ENCODE data around the gene ISG20L2. TPM values are rescaled to one million over a fixed set of nuclear protein-coding genes. Genes with fewer than 3 reads are reported as not detected.

Gene ISG20L2
- total RNA-seq, 6 donors from 2014 or later, result 10.8 to 38.8 (median 22.9) TPM

GRCh38 chr1:156750191-156750672 is 21.7 kb upstream of the ISG20L2 start:
- Histone ChIP-seq H3K27ac (peak overlapping the region; percentile 96 to 99 (median 98)), H3K4me3 (peak overlapping the region; percentile 39 to 93 (median 87)), H3K4me1 (peaks cover 52 to 72% (median 60%) of the 10 kb centered on the region in 4 donors), H3K27me3 (no peaks in the 10 kb centered on the region), H3K36me3 (peaks cover 0 to 1% (median 0%) of the 10 kb centered on the region in 4 donors), H3K9me3 (no peaks in the 10 kb centered on the region)
- DNase-seq (peak in 1 of 2 donors; percentile 73), ATAC-seq (ENCODE audit: low FRiP score in 2 of 2) (no peak)
- WGBS, 2 donors, result 1 to 9% methylated on average over 3 to 5 of the region's 5 CpGs
- TF ChIP-seq POLR2A (IDR thresholded peaks at IDR 0.05) (peak in 2 of 4 donors; percentile 37 to 40), EP300 (IDR thresholded peaks at IDR 0.05) (no peak), POLR2AphosphoS5 (IDR thresholded peaks at IDR 0.05) (peak in 1 of 2 donors; percentile 49), CTCF (IDR thresholded peaks at IDR 0.05) (no peak)

GRCh38 chr1:156749419-156750118 is 21.0 kb upstream of the ISG20L2 start:
- peak in 1 of 2 donors; percentile 30 for TF ChIP-seq POLR2AphosphoS5 (IDR thresholded peaks at IDR 0.05)
- TF ChIP-seq POLR2A (IDR thresholded peaks at IDR 0.05), result no peak
- no peak for TF ChIP-seq EP300 (IDR thresholded peaks at IDR 0.05)
- TF ChIP-seq CTCF (IDR thresholded peaks at IDR 0.05), result peak in 1 of 6 experiments; percentile 22

GRCh38 chr1:156748670-156749418 is 20.3 kb upstream of the ISG20L2 start:
- H3K4me3 ChIP-seq, result peak overlapping the region in 3 of 4 donors; percentile 84 to 93 (median 90)
- peaks cover 54 to 75% (median 64%) of the 10 kb centered on the region in 4 donors for H3K4me1 ChIP-seq
- H3K27me3 ChIP-seq, result no peaks in the 10 kb centered on the region
- ATAC-seq (ENCODE audit: low FRiP score in 2 of 2), result peak; percentile 11 to 16
- peaks cover 3 to 15% (median 10%) of the 10 kb centered on the region in 4 donors for H3K36me3 ChIP-seq
- WGBS, 2 donors, result 3% methylated on average over 5 to 9 of the region's 9 CpGs
- DNase-seq, result peak in 1 of 2 donors; percentile 81
- TF ChIP-seq CTCF (IDR thresholded peaks at IDR 0.05) (peak in 1 of 6 experiments; percentile 26), POLR2AphosphoS5 (IDR thresholded peaks at IDR 0.05) (peak; percentile 75), POLR2A (IDR thresholded peaks at IDR 0.05) (peak in 1 of 4 donors; percentile 53), EP300 (IDR thresholded peaks at IDR 0.05) (peak in 1 of 4 donors; percentile 52)
- H3K27ac ChIP-seq, result peak overlapping the region; percentile 96 to 99 (median 98)
- H3K9me3 ChIP-seq, result no peaks in the 10 kb centered on the region

More at GRCh38 chr1:156749419-156750118, 21.0 kb upstream of the ISG20L2 start:
- WGBS, 2 donors, result 25 to 53% methylated on average over 7 to 8 of the region's 8 CpGs
- Histone ChIP-seq H3K9me3 (no peaks in the 10 kb centered on the region), H3K4me1 (peaks cover 54 to 76% (median 64%) of the 10 kb centered on the region in 4 donors), H3K36me3 (peaks cover 0 to 8% (median 4%) of the 10 kb centered on the region in 4 donors), H3K4me3 (peak overlapping the region; percentile 39 to 93 (median 87)), H3K27me3 (no peaks in the 10 kb centered on the region), H3K27ac (peak overlapping the region; percentile 96 to 99 (median 98))
- ATAC-seq (ENCODE audit: low FRiP score in 2 of 2) (no peak), DNase-seq (no peak)

GRCh38 chr1:156747742-156748669 is 19.4 kb upstream of the ISG20L2 start:
- TF ChIP-seq POLR2AphosphoS5 (IDR thresholded peaks at IDR 0.05), result no peak
- TF ChIP-seq EP300 (IDR thresholded peaks at IDR 0.05), result no peak
- TF ChIP-seq CTCF (IDR thresholded peaks at IDR 0.05), result no peak
- no peak for TF ChIP-seq POLR2A (IDR thresholded peaks at IDR 0.05)
- 4 to 6% methylated on average over 8 of the region's 8 CpGs for WGBS, 2 donors
- Histone ChIP-seq H3K36me3 (peaks cover 10 to 24% (median 19%) of the 10 kb centered on the region in 4 donors), H3K27ac (peak overlapping the region; percentile 96 to 99 (median 98)), H3K4me3 (peak overlapping the region in 3 of 4 donors; percentile 84 to 93 (median 90)), H3K9me3 (no peaks in the 10 kb centered on the region), H3K27me3 (no peaks in the 10 kb centered on the region), H3K4me1 (peaks cover 49 to 70% (median 60%) of the 10 kb centered on the region in 4 donors)
- DNase-seq (no peak), ATAC-seq (ENCODE audit: low FRiP score in 2 of 2) (no peak)
